Islet precursor cell (in vitro differentiated cells): ENCODE results near the gene MED13L.
A peak's percentile ranks its signal among the peaks of the same experiment; 100 is the strongest.

Experiments
- DNase-seq: peaks from one replicate; pipeline ENCODE4 v3.0.0-alpha.2; 2018

MED13L gene

GRCh38 chr12:116174904-116175303, 102.6 kb downstream of the MED13L start:
- DNase-seq: no peak

- no peak for DNase-seq
Observed at GRCh38 chr12:116174006-116174405, 103.5 kb downstream of the MED13L start.

GRCh38 chr12:116172224-116172849, 105.2 kb downstream of the MED13L start:
- no peak for DNase-seq

- no peak for DNase-seq
Observed at GRCh38 chr12:116171549-116171948, 105.9 kb downstream of the MED13L start.

- DNase-seq: no peak
Observed at GRCh38 chr12:116169071-116169470, 108.4 kb downstream of the MED13L start.

- no peak for DNase-seq
Observed at GRCh38 chr12:116166306-116166705, 111.2 kb downstream of the MED13L start.

- no peak for DNase-seq
Observed at GRCh38 chr12:116165036-116165425, 112.5 kb downstream of the MED13L start.

GRCh38 chr12:116164250-116165035, 113.0 kb downstream of the MED13L start:
- peak; percentile 62 for DNase-seq

- DNase-seq: no peak
Observed at GRCh38 chr12:116162071-116162470, 115.4 kb downstream of the MED13L start.

- DNase-seq: no peak
Observed at GRCh38 chr12:116161588-116161987, 115.9 kb downstream of the MED13L start.

- DNase-seq: no peak
Observed at GRCh38 chr12:116160883-116161458, 116.5 kb downstream of the MED13L start.

GRCh38 chr12:116160231-116160630, 117.3 kb downstream of the MED13L start:
- DNase-seq: no peak

- no peak for DNase-seq
Observed at GRCh38 chr12:116159593-116160200, 117.8 kb downstream of the MED13L start.

GRCh38 chr12:116159175-116159574, 118.3 kb downstream of the MED13L start:
- no peak for DNase-seq

GRCh38 chr12:116157845-116158267, 119.6 kb downstream of the MED13L start:
- DNase-seq: no peak

- DNase-seq: no peak
Observed at GRCh38 chr12:116156614-116157013, 120.9 kb downstream of the MED13L start.

GRCh38 chr12:116155383-116155782, 122.1 kb downstream of the MED13L start:
- DNase-seq: no peak

GRCh38 chr12:116153983-116154382, 123.5 kb downstream of the MED13L start:
- DNase-seq: no peak

GRCh38 chr12:116153113-116153512, 124.4 kb downstream of the MED13L start:
- DNase-seq: no peak

GRCh38 chr12:116152268-116152667, 125.2 kb downstream of the MED13L start:
- no peak for DNase-seq

GRCh38 chr12:116150452-116150851, 127.0 kb downstream of the MED13L start:
- no peak for DNase-seq

GRCh38 chr12:116150001-116150400, 127.5 kb downstream of the MED13L start:
- no peak for DNase-seq

- no peak for DNase-seq
Observed at GRCh38 chr12:116148844-116149243, 128.6 kb downstream of the MED13L start.

- no peak for DNase-seq
Observed at GRCh38 chr12:116146386-116146785, 131.1 kb downstream of the MED13L start.
